GM18858 (cell line): ENCODE data around the gene KCNH1.
"Not testable (repeated sequence)": the region's sequence is repeated elsewhere in the genome, so short reads cannot be mapped to it uniquely, and the experiment has no call there.

Source experiments
- ATAC-seq: cut with Tn5 transposase; IDR thresholded peaks from one replicate; pipeline ENCODE4 v1.9.1; 2021; ENCODE audit not compliant: unreplicated experiment

KCNH1 gene

GRCh38 chr1:211099393-211099792 lies 34.6 kb downstream of the KCNH1 start:
- no peak for ATAC-seq

GRCh38 chr1:211095381-211095780 lies 38.6 kb downstream of the KCNH1 start:
- ATAC-seq: no peak

DNA sequence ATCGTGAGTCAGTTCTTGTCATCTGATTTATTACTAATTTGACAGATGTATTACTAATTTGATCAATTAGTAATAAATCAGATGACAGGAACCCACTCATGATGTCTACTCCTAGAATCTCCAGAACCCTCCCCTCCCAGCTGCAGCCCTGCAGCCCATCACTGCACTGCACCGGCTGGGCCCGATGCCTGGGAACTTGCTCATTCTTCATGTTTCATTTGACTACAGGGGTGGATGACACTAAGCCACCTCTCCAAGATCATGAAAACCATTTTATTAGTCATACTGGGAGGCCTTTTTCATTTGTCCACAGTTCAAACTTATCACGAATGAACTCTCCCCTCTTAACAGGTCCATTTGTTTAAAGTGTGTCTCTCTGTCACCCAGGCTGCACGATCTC lies 41.0 kb downstream of the KCNH1 start:
- no peak for ATAC-seq

DNA sequence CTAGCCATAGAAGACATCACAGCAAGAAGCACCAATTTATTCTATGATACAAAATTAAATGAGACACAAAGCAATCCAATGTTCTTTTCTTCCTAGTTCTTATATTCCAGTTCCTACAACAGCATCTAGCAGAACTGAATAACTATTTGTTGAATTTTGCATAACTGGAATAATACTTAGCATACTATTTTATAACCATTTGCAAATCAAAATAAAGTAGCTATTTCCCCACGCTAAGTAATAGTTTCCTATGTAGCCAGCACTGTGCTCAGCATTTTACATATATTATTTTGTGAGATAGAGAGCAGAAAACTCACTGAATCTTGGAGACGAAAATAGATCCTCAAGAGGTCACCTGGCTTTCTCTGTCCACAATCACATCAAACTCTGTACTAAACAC lies 42.1 kb downstream of the KCNH1 start:
- ATAC-seq: no peak

DNA sequence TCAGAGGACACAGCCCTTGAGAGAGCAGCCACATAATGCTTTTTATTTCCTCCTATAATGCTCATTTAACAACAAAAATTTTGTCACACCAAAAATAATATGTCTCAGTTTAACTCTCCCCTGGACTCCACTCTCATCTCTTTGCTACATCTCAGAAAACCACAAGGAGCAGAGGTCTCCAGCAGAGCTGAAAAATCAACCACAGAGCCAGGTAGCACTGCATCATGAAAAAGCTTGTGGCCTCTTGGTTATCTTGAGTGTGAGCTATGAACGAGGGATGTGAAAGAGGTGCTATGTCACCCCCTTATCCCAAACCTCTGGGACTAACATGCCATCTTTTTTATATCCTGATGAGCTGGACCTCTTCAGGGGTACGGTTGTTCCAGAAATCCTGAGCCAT lies 44.4 kb downstream of the KCNH1 start:
- ATAC-seq: no peak

DNA sequence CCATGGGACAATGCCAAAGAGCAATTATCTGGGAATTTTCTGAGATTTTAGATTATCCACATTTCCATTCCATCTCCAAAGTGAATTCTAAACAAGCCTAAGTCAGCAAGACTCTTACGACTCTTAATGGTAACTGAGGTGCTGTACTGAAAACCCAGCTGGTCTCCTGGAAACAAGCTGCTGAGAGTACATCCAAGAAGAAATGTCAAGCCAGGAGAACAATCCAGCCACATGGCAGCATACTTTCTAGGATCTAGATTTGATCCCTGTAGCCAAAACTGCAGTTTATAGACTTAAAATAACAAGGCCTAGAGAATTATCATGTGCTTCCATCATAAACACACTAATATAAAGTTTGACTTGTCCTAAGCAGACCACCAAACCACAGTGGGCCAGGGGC lies 45.8 kb downstream of the KCNH1 start:
- ATAC-seq: no peak

DNA sequence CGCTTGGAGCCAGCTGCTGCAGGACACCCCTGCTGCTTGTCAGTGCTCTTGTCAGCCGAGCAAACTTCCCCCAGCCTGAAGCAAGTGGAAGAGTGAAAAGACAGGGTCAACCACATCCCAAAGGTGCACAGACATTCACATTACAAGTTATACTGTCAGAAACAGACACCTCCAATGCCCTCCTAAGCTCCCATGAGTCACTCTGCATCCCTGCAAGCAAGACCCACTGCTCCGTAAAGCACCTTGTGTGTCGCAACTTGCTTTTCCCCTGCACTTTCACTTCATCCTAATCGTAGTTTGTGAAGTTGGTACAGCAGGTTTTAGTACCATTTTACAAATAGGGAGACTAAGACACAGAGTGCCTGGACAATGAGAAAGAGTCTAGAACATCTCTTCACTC lies 51.1 kb downstream of the KCNH1 start:
- no peak for ATAC-seq

DNA sequence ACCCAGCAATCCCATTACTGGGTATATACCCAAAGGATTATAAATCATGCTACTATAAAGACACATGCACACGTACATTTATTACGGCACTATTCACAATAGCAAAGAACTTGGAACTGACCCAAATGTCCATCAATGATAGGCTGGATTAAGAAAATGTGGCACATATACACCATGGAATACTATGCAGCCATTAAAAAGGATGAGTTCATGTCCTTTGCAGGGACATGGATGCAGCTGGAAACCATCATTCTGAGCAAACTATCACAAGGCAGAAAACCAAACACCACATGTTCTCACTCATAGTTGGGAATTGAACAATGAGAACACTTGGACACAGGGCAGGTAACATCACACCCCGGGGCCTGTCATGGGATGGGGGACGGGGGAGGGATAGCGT lies 52.5 kb downstream of the KCNH1 start:
- not testable (repeated sequence) for ATAC-seq

DNA sequence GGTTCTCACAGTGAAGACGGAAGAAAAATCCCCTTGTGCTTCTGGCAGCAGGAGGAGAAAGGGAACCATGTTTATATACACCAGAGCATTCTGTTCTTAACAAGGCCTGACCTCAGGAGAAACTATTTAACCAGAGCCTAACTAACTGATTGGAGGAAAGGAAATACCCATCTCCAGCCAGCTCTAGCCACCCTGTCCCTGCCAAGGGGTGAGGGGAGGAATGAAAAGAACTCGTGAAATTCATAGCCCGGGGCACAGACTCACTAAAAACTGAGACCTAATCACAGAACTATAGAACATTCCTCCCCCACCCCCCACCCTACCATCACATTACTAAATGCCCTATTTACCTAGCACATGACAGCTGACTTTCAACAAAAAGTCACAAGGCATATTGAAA lies 65.0 kb downstream of the KCNH1 start:
- ATAC-seq: no peak

DNA sequence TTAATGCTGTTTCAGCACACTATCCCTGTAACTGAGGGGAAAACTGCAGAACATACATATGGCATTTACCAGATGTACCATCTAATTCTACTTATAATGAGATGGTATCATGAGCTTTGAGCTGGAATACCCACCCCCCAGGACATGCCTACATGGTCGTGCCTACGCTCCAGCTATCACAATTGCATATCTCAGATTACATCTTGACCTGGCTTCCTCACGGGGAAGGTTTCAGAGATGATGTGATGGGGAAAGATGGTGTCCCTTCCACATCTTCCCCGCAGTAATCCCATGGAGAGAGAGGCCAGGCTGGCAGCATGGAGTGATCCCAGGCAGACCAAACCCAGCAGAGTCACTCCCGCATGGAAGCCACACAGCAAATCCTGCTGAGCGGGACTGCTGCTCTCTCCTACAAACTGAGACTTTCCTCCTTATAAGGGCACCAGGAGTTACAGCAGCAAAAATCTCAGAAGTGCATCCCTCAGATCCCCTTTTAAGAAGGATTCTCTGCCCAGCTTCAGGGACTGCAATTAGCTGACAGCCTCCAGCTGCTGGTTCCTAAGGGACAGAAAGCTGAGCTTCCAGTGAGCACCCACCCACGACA lies 67.1 kb downstream of the KCNH1 start:
- no peak for ATAC-seq

GRCh38 chr1:211041838-211042237 lies 92.1 kb downstream of the KCNH1 start:
- not testable (repeated sequence) for ATAC-seq

DNA sequence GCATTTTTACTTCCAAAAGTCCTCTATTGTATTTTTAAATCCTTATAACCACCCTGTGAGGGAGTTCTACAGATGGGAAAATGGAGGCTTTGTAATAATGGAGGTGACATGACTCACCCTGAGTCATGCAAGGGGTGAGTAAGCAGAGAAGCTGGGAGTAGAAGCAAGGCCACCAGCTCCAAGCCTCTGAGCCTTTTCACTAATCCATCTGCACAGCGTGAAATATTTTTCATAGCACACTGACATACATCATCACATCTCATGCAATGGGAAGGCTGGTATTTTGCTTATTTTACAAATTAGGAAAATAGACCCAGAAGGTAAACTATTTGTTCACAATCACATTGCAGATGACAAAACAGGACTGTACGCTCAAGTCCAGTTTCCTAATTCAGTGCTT lies 96.9 kb downstream of the KCNH1 start:
- no peak for ATAC-seq

DNA sequence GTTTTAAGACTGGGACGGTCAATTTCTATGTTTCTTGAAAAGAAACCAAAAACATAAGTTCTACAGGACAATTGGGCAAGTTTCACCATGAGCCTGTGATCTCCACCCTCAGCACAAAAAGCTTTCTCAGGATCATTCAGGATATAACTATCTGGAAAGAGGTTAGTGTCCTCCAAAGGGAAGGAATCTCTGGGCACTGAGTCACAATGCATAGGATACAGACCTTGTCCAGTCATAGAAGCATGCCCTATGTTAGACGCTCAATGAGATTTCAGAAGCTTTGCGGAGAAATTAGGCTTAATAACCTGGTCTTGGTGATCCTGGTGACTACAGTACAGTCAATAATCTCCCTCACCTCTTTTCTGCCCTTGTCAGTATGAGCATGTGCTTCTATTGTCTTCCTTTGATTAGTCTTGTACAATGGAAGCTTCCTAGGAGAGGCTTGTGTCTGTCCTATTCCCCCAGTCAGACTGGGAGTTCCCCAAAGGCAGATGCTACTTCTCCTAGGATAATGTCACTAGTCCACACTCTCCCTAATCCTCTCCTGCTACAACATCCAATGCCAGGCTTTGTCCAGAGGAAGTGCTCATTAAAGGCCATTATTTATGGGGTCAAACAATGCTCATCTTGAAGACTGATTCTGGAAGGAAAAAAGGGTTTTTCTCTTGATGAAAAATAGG lies 97.4 kb downstream of the KCNH1 start:
- no peak for ATAC-seq

DNA sequence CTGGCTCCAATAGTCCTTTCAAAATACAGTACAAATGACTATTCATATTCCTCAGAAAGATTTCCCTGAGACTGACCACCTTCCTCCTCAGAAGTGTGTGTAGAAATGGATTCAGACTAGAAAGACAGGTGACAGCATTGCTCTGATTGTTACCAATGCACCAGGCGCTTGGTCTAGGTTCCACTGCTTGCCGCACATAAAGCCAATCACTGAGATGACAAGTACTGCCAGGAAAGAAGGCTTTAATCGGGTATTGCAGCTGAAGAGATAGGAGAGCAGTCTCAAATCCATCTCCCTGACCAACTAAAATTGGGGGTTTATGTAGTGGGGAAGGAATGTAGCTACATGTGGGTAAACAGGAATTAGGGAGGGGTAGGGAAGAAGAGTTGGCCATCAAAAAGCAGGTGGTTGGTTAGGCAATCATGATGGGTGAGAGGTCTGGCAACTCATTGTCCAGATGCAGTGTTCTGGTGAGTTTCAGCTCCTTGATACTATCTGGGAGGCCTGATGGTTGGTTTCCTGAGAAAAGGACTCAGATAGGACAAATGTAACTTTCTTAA lies 98.0 kb downstream of the KCNH1 start:
- no peak for ATAC-seq

DNA sequence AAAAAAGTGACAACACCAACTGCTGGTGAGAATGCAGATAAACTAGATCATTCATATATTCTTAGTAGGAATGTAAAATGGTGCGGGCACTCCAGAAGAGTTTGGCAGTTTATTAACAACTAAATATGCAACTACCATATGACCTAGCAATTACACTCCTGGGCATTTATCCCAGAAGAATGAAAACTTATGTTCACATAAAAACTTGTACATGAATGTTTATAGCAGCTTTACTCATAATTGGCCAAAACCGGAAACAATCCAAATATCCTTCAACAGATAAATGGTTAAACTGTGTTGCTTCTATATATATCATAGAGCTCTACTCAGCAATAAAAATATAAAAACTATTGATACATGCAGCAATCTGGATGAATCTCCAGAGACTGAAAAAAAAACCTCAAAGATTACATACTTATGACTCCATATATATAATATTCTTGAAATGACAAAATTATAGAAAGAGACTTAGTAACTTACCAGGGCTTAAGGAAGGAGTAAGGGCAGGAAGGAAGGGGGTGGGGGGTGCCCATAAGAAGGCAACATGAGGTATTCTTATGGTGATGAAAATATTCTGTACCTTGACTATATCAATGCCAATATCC lies 99.9 kb downstream of the KCNH1 start:
- ATAC-seq: no peak

- no peak for ATAC-seq
Measured at GRCh38 chr1:211024901-211025300, 109.0 kb downstream of the KCNH1 start.

- ATAC-seq: no peak
Measured at GRCh38 chr1:211019266-211019665, 114.7 kb downstream of the KCNH1 start.

DNA sequence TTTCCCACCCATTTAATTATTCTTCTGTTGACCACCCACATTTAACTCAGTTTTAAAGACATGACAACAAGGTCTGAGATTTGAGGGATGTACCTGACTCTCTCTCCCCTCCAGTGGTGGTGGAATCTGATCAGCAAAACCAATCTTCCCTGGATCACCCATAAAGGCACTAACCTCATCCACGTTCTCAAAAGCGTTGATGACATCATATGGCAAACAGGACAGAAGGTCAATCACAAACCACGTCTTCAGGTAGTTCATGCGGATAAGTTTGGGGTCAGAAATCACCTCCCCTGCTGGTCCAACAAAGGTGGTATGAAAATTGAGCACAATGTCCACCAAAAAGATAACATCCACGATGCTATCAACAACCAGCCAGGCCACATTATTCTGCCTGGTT lies 115.3 kb downstream of the KCNH1 start:
- ATAC-seq: no peak

DNA sequence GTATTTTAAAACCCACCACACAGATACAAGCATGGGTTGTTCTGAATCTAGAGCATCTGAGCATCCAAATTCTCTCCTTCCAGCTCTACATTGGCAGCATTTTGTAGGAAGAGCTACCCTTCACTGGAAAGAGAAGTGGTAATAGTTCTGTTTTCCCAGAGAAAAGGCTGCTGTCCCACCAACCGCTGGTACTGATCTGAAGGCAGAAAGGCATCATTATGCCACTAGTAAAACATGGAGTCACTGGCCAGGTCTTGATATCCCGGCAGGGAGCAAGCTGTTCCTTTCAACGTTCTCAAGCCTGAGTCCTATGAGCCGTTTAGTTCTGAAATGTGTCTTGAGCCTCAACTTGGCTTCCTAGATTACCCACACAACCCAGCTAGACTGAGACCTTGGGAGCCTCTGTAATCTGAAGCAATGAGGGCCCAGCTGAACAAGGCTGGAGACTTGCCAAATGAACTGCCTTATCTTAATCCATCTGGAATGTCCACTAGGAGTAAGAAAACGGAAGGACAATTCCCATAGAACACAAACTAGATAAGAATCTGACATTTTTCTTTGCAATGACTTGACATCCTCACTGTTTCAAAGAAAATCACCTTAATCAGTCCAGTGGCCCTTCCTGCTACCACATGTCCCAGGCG lies 116.8 kb downstream of the KCNH1 start:
- no peak for ATAC-seq

DNA sequence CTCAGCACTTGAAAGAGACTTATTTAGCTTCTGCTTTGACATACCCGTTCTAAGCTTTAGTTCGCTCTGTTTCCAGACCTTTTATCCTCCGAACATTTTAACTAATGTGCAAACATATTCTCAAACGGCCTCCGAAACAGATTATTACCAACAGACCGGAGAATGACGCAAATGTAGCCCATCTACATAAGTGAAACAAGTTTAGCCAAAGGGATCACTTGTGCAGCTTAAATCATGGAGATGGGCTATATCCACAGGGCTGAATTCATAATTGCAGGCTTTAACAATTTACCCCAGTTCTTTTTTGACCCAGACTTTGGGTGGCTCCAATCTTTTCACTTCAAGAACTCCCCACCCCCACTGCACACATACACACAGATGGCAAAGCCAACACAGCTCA lies 119.7 kb downstream of the KCNH1 start:
- no peak for ATAC-seq

- no peak for ATAC-seq
Measured at GRCh38 chr1:211013346-211014240, 120.4 kb downstream of the KCNH1 start.
